Astrocyte (in vitro differentiated cells and primary cell): ENCODE data around the gene MFSD1.

Experiments used
- EZH2 ChIP-seq: IDR thresholded peaks from 2 replicates; pipeline ENCODE4 v1.6.1; 2012; ENCODE audit warnings: mild to moderate bottlenecking, low read length, inconsistent platforms; ENCODE audit not compliant: insufficient read depth
- TF ChIP-seq, protein P1 (sequence below): IDR thresholded peaks from 2 replicates; pipeline ENCODE4 v1.5.1; 2011; ENCODE audit warnings: low read depth, mild to moderate bottlenecking, inconsistent platforms, low read length, moderate library complexity; ENCODE audit not compliant: insufficient read depth

DNA sequence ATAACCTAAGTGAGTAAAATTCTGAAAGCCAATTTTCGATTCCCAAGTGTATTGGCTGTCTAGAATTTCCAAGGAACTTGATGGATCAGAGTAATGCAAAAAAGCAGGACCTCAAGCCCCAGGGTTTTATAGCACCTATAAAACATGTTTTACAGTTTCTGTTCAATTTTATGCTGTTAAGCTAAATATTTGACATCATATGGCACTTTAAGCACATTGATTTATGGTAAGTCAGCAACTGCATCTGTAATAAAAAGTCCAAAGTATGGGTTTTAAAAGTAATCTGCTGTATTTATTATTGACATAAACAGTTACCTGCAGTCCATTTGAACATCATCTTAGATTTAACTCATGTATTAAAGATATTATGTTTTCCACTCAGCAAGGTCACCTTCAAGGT, 20.0 kb upstream of the MFSD1 start:
- TF ChIP-seq, protein P1, sequence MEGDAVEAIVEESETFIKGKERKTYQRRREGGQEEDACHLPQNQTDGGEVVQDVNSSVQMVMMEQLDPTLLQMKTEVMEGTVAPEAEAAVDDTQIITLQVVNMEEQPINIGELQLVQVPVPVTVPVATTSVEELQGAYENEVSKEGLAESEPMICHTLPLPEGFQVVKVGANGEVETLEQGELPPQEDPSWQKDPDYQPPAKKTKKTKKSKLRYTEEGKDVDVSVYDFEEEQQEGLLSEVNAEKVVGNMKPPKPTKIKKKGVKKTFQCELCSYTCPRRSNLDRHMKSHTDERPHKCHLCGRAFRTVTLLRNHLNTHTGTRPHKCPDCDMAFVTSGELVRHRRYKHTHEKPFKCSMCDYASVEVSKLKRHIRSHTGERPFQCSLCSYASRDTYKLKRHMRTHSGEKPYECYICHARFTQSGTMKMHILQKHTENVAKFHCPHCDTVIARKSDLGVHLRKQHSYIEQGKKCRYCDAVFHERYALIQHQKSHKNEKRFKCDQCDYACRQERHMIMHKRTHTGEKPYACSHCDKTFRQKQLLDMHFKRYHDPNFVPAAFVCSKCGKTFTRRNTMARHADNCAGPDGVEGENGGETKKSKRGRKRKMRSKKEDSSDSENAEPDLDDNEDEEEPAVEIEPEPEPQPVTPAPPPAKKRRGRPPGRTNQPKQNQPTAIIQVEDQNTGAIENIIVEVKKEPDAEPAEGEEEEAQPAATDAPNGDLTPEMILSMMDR: no peak
- TF ChIP-seq EZH2: no peak
